GM21528 (cell line): ENCODE results near the gene RNF125.
A peak's percentile ranks its signal among the peaks of the same experiment; 100 is the strongest.

ENCODE experiments used
- ATAC-seq: cut with Tn5 transposase; IDR thresholded peaks from one replicate; pipeline ENCODE4 v1.9.1; 2021; ENCODE audit warnings: mild to moderate bottlenecking, moderate library complexity; ENCODE audit not compliant: unreplicated experiment, low FRiP score

RNF125 gene

GRCh38 chr18:32021756-32022564, 3.3 kb downstream of the RNF125 start:
- no peak for ATAC-seq

DNA sequence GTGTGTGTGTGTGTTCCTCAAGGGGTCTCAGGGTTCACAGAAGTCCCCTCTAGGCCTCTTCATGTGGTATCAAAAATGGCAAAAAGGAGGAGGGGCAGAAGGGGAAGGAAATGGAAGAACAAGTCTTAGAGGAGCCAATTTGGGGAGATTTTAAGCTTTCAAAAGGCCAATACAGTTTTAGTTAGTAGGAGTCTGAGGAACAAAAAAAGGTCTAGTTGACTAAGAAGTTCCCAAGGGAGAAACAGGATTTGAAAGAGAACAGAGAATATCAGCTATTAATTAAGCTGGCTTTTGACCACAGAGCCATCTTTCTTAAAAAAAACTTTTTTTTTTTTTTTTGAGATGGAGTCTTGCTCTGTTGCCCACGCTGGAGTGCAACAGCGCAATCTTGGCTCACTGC, 7.1 kb downstream of the RNF125 start:
- no peak for ATAC-seq

DNA sequence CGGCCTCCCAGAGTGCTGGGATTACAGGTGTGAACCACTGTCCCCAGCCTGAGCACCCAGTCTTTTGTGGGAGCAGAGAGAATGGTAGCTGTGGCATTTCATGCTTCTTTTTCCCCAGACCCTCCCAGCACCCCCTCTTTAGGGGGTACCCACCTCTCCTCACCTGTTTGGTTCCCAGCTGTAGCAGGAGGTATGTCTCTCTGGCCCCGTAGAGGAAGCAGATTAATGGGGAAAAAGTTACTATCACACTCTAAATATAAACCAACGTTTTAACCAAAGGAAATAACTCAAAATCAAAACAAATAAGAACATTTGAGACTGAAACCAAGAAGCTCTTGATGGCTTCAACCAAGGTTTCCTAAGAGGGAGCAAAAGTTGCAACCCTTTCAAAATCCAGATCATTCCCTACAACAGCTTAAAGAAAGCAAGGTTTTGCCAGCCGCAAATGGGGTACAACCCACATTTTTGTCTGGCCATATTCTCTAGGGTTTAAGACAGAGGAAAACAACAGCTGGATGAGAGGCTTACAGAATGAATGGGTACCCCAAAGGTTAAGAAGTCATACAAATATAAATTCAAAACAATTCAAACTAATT, 8.0 kb downstream of the RNF125 start:
- ATAC-seq = no peak

- no peak for ATAC-seq
Measured at GRCh38 chr18:32029558-32029957, 10.9 kb downstream of the RNF125 start.

DNA sequence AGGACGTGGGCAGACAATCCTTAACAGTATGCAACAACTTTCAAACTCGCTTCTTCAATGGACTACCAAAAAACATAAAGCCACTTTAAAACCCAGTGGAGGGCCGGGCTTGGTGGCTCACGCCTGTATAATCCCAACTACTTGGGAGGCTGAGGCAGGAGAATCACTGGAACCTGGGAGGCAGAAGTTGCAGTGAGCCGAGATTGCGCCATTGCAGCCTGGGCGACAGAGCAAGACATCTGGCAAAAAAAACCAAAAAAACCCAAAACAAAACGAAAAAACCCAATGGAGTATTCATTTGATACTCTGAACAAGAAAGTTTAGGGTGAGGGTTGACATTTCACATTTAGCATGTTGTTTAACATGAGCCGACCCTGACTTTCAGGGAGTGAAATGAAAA, 14.0 kb downstream of the RNF125 start:
- no peak for ATAC-seq

GRCh38 chr18:32036506-32037180, 18.0 kb downstream of the RNF125 start:
- no peak for ATAC-seq

DNA sequence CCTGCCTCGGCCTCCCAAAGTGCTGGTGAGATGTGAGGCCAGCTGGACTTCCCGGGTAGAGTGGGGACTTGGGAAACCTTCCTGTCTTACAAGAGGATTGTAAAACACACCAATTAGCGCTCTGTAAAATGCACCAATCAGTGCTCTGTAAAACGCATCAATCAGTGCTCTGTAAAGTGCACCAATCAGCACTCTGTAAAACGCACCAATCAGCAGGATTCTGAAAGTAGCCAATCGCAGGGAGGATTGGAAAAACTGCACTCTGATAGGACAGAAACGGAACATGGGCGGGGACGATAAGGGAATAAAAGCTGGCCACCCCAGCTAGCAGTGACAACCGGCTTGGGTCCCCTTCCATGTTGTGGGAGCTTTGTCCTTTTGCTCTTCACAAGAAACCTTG, 19.0 kb downstream of the RNF125 start:
- ATAC-seq = no peak

DNA sequence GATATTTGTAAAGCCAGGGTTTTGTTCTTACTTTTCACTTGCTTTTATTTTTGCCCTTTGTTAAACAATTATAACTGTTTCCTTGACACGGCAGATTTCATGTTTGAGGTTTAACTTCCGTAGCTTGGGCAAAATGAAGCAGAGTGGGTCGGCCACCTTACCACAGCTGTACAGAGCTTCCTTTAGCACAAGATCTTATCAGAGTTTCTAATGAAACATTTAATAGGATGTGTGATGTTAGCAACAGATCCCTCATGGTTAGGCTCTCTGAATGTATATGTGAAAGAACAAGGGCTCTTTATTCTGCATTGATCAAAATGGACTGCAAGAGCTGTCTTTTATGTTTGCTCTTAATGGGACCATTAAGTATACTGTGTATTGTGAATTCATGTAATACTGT, 22.3 kb downstream of the RNF125 start:
- ATAC-seq = peak; percentile 59

DNA sequence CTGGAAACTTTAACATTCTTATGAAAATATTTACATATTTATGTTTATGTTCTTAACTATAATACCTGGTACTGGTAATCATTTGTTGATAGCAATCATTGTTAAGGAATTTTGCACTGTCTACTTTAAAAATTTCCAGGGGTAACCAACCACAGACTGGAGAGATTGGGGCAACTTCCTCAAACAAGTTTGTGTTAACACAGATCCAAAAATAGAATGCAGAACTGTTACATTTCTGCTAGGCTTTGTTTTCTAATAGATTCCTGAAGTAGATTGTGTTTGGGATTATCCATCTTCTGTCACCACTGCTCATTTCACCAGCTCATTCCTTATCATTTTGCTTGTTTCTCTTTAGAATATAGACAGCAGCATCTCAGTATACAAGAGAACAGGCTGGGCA, 23.7 kb downstream of the RNF125 start:
- ATAC-seq = no peak

- ATAC-seq = peak; percentile 66
Measured at GRCh38 chr18:32048507-32049091, 30.0 kb downstream of the RNF125 start.

- peak; percentile 37 for ATAC-seq
Measured at GRCh38 chr18:32049393-32050171, 31.0 kb downstream of the RNF125 start.

DNA sequence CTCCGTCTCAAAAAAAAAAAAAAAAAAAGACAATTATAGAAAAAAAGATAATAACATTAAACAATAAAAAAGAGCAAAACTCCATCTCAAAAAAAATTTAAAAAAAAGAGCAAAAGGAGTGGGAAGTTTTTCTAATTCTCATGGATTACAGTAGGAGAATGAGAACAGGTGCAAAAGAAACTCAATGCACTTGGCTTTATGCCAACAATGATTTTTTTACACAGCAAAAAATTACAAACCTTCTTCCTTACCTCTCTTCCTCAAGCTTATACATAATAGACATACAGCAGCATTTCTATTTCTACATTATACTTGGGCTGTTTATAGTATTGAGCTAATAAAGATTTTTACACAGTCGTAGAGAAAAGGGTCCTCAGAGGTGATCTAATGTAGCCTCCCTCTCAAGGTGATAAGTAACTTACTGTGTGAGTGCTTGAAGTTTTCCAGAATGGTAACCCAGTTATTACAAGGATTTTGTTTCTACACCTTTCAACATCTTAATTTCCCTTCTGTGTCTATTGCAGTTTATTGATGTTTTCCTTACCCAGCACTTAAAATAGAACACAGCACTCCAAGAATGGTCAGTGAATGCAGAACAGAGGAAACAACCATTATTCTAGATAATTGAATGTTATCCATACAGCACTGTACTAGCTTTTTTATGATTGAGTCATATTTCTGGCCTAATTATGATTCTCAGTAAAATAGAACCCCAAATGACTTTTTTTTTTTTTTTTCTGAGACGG, 38.2 kb downstream of the RNF125 start:
- no peak for ATAC-seq

DNA sequence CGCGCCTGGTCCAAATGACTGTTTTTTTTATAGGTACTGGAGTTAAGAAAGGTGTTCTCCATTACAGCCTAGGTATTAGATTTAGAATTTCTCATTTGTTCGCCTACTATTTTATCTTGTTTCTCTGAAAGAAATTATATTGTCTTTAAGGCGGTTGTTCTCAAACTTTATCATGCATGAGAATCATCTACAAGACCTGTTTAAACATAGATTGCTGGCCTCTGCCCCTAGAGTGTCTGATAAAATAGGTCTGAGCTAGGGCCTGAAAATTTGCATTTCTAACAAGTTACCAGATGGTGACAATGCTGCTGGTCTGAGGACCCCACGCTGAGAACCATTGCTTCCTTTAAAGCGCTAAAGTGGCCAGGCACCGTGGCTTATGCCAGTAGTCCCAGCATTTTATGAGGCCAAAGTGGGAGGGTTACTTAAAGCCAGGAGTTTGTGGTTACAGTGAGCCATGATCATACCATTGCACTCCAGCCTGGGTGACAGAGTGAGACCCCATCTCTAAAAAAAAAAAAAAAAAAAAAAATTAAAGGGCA, 39.1 kb downstream of the RNF125 start:
- no peak for ATAC-seq

DNA sequence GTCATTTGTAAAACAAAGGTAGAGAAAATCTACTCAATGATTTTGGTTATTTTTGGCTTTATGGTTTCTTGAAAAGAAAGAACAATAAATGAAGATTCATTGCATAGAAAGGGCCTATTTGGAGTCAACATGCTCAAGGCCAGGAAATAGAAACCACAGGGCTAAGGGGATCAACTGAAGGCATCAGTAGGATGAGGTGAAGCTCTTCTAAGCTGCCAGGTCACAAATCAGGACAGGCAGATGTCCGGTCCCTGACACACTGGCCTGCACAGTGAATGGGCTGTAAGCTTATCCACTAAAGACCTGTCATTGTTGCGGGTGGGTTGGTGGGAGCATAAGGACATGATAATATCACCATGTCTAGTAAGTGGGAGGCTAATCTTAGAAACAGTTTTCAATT, 41.4 kb downstream of the RNF125 start:
- ATAC-seq = no peak

GRCh38 chr18:32067375-32068167, 48.9 kb downstream of the RNF125 start:
- no peak for ATAC-seq

GRCh38 chr18:32072321-32072720, 53.7 kb downstream of the RNF125 start:
- no peak for ATAC-seq

DNA sequence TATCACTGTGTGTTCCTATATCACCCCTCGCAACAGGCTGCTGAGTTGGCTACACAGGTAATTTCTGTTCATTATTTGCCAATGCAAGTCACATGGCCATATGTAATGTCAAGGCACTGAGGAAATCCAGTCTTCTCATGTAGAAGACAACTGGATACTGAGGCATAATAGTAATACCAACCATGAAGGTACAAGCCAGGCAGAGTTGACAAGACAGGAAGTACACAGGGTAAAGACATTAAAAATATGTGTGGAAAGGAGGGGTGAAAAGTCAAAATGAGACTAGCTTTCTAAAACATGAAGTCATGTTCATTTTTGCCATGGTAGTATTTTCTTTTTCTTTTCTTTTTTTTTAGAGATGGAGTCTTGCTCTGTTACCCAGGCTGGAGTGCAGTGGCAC, 55.6 kb downstream of the RNF125 start:
- ATAC-seq = no peak

DNA sequence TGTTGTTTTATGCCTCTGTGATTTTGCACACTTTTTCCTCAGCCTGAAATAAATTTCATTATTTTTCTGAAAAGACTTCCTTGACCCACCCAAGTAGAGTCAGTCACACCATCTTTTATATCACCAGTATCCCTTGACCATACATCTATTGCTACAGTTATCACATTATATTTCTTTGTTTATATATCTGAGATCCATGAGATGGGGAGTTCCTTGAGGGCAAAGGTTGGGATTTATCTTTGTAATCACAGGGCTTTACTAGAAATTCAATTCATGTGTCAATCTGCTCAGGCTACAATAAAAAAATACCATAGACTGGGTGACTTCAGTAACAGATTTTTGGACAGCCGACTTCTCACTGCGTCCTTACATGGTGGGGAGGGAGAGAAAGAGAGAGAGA, 60.2 kb downstream of the RNF125 start:
- no peak for ATAC-seq

- ATAC-seq = no peak
Measured at GRCh38 chr18:32081881-32082280, 63.3 kb downstream of the RNF125 start.
